GM18519 (cell line): Measurements from ENCODE around the gene MAP3K4.

Experiments
- ATAC-seq: cut with Tn5 transposase; IDR thresholded peaks from one replicate; pipeline ENCODE4 v1.9.1; 2021; ENCODE audit warnings: mild to moderate bottlenecking, moderate library complexity; ENCODE audit not compliant: unreplicated experiment, low FRiP score

Gene MAP3K4

GRCh38 chr6:161137320-161137719, 145.8 kb downstream of the MAP3K4 start:
- no peak for ATAC-seq

- no peak for ATAC-seq
Measured at GRCh38 chr6:161137839-161138542, 146.4 kb downstream of the MAP3K4 start.

GRCh38 chr6:161138543-161139303, 147.2 kb downstream of the MAP3K4 start:
- ATAC-seq, result no peak

- ATAC-seq, result no peak
Measured at GRCh38 chr6:161139304-161139765, 147.8 kb downstream of the MAP3K4 start.

GRCh38 chr6:161139766-161140553, 148.4 kb downstream of the MAP3K4 start:
- ATAC-seq, result no peak

GRCh38 chr6:161140554-161140875, 148.9 kb downstream of the MAP3K4 start:
- ATAC-seq, result no peak

GRCh38 chr6:161141173-161141572, 149.6 kb downstream of the MAP3K4 start:
- no peak for ATAC-seq

GRCh38 chr6:161142957-161143296, 151.4 kb downstream of the MAP3K4 start:
- no peak for ATAC-seq

- ATAC-seq, result no peak
Measured at GRCh38 chr6:161143663-161144430, 152.3 kb downstream of the MAP3K4 start.

- no peak for ATAC-seq
Measured at GRCh38 chr6:161150136-161150535, 158.6 kb downstream of the MAP3K4 start.

GRCh38 chr6:161150566-161150965, 159.0 kb downstream of the MAP3K4 start:
- no peak for ATAC-seq

- no peak for ATAC-seq
Measured at GRCh38 chr6:161151059-161151645, 159.6 kb downstream of the MAP3K4 start.

GRCh38 chr6:161151660-161152526, 160.3 kb downstream of the MAP3K4 start:
- ATAC-seq, result no peak

GRCh38 chr6:161152527-161152862, 160.9 kb downstream of the MAP3K4 start:
- no peak for ATAC-seq

GRCh38 chr6:161152907-161153662, 161.5 kb downstream of the MAP3K4 start:
- ATAC-seq, result no peak

- ATAC-seq, result no peak
Measured at GRCh38 chr6:161153725-161154124, 162.2 kb downstream of the MAP3K4 start.

GRCh38 chr6:161154796-161155335, 163.3 kb downstream of the MAP3K4 start:
- ATAC-seq, result no peak

- no peak for ATAC-seq
Measured at GRCh38 chr6:161161121-161161520, 169.6 kb downstream of the MAP3K4 start.
